ENCODE data around the gene THBS3.

Gene THBS3

GRCh38 chr1:155206891-155207805, 549 bp downstream of the THBS3 start:
- H3K27ac ChIP-seq = peak overlapping the region; percentile 97 to 98
- peak; percentile 92 for DNase-seq (ENCODE audit: low spot score)
- TF ChIP-seq, protein P1, sequence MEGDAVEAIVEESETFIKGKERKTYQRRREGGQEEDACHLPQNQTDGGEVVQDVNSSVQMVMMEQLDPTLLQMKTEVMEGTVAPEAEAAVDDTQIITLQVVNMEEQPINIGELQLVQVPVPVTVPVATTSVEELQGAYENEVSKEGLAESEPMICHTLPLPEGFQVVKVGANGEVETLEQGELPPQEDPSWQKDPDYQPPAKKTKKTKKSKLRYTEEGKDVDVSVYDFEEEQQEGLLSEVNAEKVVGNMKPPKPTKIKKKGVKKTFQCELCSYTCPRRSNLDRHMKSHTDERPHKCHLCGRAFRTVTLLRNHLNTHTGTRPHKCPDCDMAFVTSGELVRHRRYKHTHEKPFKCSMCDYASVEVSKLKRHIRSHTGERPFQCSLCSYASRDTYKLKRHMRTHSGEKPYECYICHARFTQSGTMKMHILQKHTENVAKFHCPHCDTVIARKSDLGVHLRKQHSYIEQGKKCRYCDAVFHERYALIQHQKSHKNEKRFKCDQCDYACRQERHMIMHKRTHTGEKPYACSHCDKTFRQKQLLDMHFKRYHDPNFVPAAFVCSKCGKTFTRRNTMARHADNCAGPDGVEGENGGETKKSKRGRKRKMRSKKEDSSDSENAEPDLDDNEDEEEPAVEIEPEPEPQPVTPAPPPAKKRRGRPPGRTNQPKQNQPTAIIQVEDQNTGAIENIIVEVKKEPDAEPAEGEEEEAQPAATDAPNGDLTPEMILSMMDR (IDR thresholded peaks at IDR 0.05) = peak; percentile 67
- peak overlapping the region; percentile 81 for H3K4me3 ChIP-seq

DNA sequence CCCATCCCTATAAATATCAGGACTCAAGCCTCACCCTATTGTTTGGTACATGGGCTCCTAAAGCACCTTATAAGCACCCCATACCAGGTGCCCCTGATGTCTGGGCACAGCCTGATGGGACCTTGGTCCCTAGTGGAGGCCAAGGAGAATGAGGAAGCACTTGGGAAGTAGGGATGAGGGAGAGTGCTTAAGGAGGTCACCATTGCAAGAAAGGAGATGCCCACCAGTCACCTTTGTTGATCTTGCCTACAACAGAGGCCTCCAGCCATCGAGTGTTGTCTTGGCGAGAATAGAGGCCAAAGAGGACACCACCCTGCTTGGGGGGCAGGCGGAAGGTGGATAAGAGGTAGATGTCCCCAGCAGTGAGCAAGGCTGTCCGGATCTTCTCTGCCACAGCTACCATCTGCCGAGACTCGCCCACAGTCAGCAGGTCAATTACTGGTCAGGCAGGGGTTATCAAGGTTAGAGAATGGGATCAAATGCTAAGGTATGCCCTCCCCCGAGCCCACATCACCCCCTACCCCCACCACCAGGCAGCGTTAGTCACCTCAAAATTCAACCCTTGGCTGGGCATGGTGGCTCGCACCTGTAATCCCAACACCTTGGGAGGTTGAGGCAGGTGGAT, 1.6 kb downstream of the THBS3 start:
- DNase-seq (ENCODE audit: low spot score) = no peak
- TF ChIP-seq, protein P1 (IDR thresholded peaks at IDR 0.05) = no peak
- Histone ChIP-seq H3K4me3 (no peak overlapping the region), H3K27ac (peak overlapping the region; percentile 53 to 98)

GRCh38 chr1:155205035-155205434, 2.7 kb downstream of the THBS3 start:
- peak; percentile 68 for DNase-seq (ENCODE audit: low spot score)

DNA sequence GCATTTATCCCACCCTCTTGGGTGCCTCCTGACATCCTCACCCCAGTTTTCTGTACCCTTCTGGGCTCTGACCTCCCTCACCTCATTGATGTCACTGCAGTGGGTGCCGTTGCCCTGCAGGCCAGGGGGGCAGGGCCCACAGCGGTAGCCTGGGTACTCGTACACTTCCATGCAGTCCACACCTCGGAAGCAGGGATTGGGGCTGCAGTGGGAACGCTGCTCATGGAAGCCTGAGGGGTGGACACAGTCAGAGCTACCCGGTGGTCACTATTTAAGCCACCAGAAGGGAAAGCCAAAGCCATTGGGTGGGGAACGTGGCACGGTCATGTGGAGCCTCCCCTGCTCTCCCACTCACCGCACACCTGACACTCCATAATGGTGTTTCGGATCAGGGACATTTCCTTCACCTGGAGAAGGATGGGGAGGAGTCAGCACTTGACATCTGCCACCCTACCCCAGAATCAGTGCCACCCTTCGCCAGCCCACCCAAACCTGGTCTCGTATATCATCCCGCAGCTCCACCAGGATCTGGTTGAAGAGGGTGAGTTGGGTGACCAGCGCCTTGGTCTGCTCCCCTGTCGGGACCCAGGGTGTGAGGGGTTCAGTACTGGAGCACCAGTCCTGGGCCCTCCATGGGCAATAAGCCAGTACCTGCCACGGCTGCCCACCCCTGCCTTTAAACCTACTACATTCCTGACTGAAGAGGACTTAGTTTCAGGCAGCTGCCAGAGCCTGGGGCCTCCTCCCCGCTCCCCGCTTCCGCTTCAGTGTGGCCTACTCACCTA, 4.8 kb downstream of the THBS3 start:
- DNase-seq (ENCODE audit: low spot score) = no peak
- TF ChIP-seq, protein P1 (IDR thresholded peaks at IDR 0.05) = no peak
- no peak overlapping the region for H3K27ac ChIP-seq

More at GRCh38 chr1:155205035-155205434, 2.7 kb downstream of the THBS3 start:
- Histone ChIP-seq H3K27ac (no peak overlapping the region), H3K4me3 (no peak overlapping the region)
- TF ChIP-seq, protein P1 (IDR thresholded peaks at IDR 0.05) = no peak

GRCh38 chr1:155202198-155202597, 5.5 kb downstream of the THBS3 start:
- Histone ChIP-seq H3K27ac (no peak overlapping the region), H3K4me3 (no peak overlapping the region)
- no peak for DNase-seq (ENCODE audit: low spot score)
- TF ChIP-seq, protein P1 (IDR thresholded peaks at IDR 0.05) = no peak

More for the DNA sequence above, 4.8 kb downstream of the THBS3 start:
- no peak overlapping the region for H3K4me3 ChIP-seq

DNA sequence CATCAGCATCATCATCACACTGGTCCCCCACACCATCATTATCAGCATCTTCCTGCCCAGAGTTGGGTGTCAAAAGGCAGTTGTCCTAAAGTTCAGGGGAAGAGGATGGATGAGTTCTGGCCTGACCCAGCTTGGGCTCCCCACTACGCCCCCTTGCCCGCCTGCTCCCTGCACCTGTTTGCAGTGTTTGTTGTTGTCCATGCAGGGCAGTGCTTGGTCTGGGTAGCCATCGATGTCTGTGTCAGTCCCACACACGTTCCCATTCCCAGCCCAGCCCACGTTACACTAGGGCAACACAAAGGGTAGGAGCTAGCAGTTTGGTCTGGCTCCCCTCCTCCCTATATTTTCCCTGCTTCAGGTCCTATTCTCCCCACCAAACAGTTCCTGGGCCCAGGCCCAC, 6.8 kb downstream of the THBS3 start:
- Histone ChIP-seq H3K27ac (no peak overlapping the region), H3K4me3 (no peak overlapping the region)
- TF ChIP-seq, protein P1 (IDR thresholded peaks at IDR 0.05) = no peak
- DNase-seq (ENCODE audit: low spot score) = no peak

Data from coronary artery (tissue), 2 donors.